Activated CD4-positive, alpha-beta memory T cell treated with anti-CD3 and anti-CD28 coated beads, Interleukin-2, amount 10 ng/mL, durations not matched to agents 7 days and 5 days (primary cell): Measurements from ENCODE around the gene SLC6A19. TPM values are rescaled to one million over a fixed set of nuclear protein-coding genes. Genes with fewer than 3 reads are reported as not detected.

Experiments used
- total RNA-seq, 2 experiments: library from RNA; stranded (reverse); gene quantifications; one replicate each; pipeline ENCODE4 v1.2.3, GENCODE V29; 2021

Gene SLC6A19
- total RNA-seq, 2 experiments from 2014 or later: not detected

Other genes with a start within 250 kb of the SLC6A19 start
- gene NKD2, start 192.8 kb upstream of the SLC6A19 start, total RNA-seq: 1 to 10 TPM; 3.6 to 3.7 TPM
- 10 to 100 TPM; 32.6 to 34.2 TPM for gene SLC12A7, start 89.5 kb upstream of the SLC6A19 start, total RNA-seq
- gene SLC6A18, start 23.8 kb downstream of the SLC6A19 start, total RNA-seq: not detected
- 1 to 10 TPM; 2.1 to 2.2 TPM for gene TERT, start 93.5 kb downstream of the SLC6A19 start, total RNA-seq
- 100 to 1,000 TPM in 1 of 2 experiments, 10 to 100 TPM in 1; 99.7 to 101 TPM for gene CLPTM1L, start 143.5 kb downstream of the SLC6A19 start, total RNA-seq
- gene SLC6A3, start 243.8 kb downstream of the SLC6A19 start, total RNA-seq: not detected